ENCODE data around the gene NRARP. TPM values are rescaled to one million over a fixed set of nuclear protein-coding genes. Genes with fewer than 3 reads are reported as not detected.

NRARP gene
- total RNA-seq, 2 experiments from 2014 or later = 3.3 to 4.4 TPM

GRCh38 chr9:137278061-137278701, 23.9 kb downstream of the NRARP start:
- CTCF ChIA-PET = interaction anchor here (1.9 kb wide), 1 partner anchor 145 kb away, joined by 4 read pairs; the partner anchor contains the start of genes EXD3 and NOXA1
- H3K27ac Mint-ChIP-seq = no peak overlapping the region

GRCh38 chr9:137277329-137278041, 24.6 kb downstream of the NRARP start, which contains the start of gene TOR4A:
TOR4A (plus strand) TSS chr9:137277726; CDS start chr9:137278690, 964 bp downstream.
- H3K27me3 Mint-ChIP-seq = peaks cover 8% of the 10 kb centered on the region
- ATAC-seq (peak; percentile 77), DNase-seq (peak; percentile 72)
- H3K4me3 Mint-ChIP-seq = peak within 1 kb of the TSS; percentile 72
- peaks cover 7% of the 10 kb centered on the region for H3K36me3 Mint-ChIP-seq (ENCODE audit: low read depth)
- TF ChIP-seq, protein P1, sequence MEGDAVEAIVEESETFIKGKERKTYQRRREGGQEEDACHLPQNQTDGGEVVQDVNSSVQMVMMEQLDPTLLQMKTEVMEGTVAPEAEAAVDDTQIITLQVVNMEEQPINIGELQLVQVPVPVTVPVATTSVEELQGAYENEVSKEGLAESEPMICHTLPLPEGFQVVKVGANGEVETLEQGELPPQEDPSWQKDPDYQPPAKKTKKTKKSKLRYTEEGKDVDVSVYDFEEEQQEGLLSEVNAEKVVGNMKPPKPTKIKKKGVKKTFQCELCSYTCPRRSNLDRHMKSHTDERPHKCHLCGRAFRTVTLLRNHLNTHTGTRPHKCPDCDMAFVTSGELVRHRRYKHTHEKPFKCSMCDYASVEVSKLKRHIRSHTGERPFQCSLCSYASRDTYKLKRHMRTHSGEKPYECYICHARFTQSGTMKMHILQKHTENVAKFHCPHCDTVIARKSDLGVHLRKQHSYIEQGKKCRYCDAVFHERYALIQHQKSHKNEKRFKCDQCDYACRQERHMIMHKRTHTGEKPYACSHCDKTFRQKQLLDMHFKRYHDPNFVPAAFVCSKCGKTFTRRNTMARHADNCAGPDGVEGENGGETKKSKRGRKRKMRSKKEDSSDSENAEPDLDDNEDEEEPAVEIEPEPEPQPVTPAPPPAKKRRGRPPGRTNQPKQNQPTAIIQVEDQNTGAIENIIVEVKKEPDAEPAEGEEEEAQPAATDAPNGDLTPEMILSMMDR (IDR thresholded peaks at IDR 0.05) = no peak
- intact Hi-C loops (cut with micrococcal nuclease) = no loop called here
- ChIA-PET CTCF (interaction anchor here (1.9 kb wide), 1 partner anchor 146 kb away, joined by 4 read pairs; the partner anchor contains the start of genes EXD3 and NOXA1), POLR2A (interaction anchor here (0.8 to 1.6 kb wide), 5 partner anchors 9 to 35 kb away, joined by 3 to 7 read pairs (median 3); partner anchors contain the start of gene NRARP)
- H3K27ac Mint-ChIP-seq = peak within 1 kb of the TSS; percentile 55
- peaks cover 11% of the 10 kb centered on the region for H3K4me1 Mint-ChIP-seq (ENCODE audit: low read depth)
- H3K9me3 Mint-ChIP-seq = no peaks in the 10 kb centered on the region

More at GRCh38 chr9:137278061-137278701, 23.9 kb downstream of the NRARP start:
- POLR2A ChIA-PET = interaction anchor here (1.0 to 1.6 kb wide), 3 partner anchors 12 to 36 kb away, joined by 3 to 7 read pairs (median 5); partner anchors contain the start of gene NRARP
- TF ChIP-seq, protein P1 (IDR thresholded peaks at IDR 0.05) = no peak
- Mint-ChIP-seq H3K4me1 (ENCODE audit: low read depth) (peaks cover 11% of the 10 kb centered on the region), H3K27me3 (peaks cover 9% of the 10 kb centered on the region), H3K4me3 (peak overlapping the region; percentile 72), H3K9me3 (no peaks in the 10 kb centered on the region), H3K36me3 (ENCODE audit: low read depth) (peaks cover 7% of the 10 kb centered on the region)
- peak; percentile 5 for ATAC-seq
- DNase-seq = no peak
- intact Hi-C loops (cut with micrococcal nuclease) = no loop called here

DNA sequence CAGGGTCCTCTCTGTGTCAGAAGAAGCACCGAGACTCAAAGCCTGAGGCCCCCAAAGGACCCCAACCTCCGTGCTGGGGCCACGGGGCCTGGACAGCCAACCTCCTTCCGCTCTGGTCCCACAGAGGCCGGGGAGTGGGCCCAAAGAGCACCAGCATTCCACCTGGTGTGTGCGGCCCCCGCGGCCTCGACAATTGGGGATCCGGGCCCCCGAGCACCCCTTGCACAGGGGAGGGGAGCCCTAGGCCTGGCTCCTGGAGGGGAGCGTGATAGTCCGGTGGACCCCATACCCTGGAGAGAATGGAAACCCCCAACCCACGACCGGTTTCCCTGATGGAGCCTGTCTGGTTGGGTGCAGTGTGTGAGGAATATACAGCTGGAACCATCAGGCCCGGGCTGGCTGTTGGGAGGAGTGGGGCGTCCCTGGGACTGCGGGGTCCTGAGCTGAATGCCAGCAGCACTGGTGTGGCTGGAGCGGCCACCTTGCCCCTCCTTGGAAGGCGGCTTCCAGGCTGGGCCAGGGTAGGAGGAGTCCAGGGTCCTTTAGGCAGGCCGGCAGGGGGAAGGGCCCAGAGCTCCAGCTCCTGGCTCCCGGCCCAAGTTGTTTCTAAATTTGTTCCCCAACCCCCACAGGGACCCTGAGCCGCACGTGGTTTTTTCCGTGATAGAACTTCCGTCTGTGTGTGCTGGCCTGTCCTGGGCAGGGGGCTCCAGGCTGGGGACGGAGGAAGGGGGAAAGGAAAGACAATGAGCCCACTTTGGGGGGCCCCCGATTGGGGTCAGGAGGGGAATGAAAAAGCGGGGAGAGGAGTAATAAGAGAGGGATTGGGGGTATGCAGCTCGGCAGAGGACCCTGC, 25.4 kb downstream of the NRARP start:
- peaks cover 3% of the 10 kb centered on the region for H3K27me3 Mint-ChIP-seq
- ATAC-seq (peak; percentile 21), DNase-seq (no peak)
- H3K36me3 Mint-ChIP-seq (ENCODE audit: low read depth) = peaks cover 7% of the 10 kb centered on the region
- intact Hi-C loops (cut with micrococcal nuclease) = no loop called here
- H3K4me3 Mint-ChIP-seq = peak overlapping the region; percentile 72
- TF ChIP-seq, protein P1 (IDR thresholded peaks at IDR 0.05) = no peak
- CTCF ChIA-PET = interaction anchor here (1.9 kb wide), 1 partner anchor 146 kb away, joined by 4 read pairs; the partner anchor contains the start of genes EXD3 and NOXA1
- H3K4me1 Mint-ChIP-seq (ENCODE audit: low read depth) = peaks cover 11% of the 10 kb centered on the region
- POLR2A ChIA-PET = interaction anchor here (0.6 to 1.6 kb wide), 8 partner anchors 10 to 282 kb away, joined by 3 to 7 read pairs (median 3); partner anchors contain the start of gene NRARP
- H3K27ac Mint-ChIP-seq = peak overlapping the region; percentile 55
- no peaks in the 10 kb centered on the region for H3K9me3 Mint-ChIP-seq

GRCh38 chr9:137275588-137276472, 26.2 kb downstream of the NRARP start:
- intact Hi-C loops (cut with micrococcal nuclease) = no loop called here

More at GRCh38 chr9:137275588-137276472, 26.2 kb downstream of the NRARP start:
- ATAC-seq (no peak), DNase-seq (no peak)
- ChIA-PET POLR2A (interaction anchor here (1.0 to 1.6 kb wide), 3 partner anchors 11 to 103 kb away, joined by 3 read pairs; no protein-coding TSS in a partner anchor), CTCF (interaction anchor here (1.9 kb wide), 1 partner anchor 147 kb away, joined by 4 read pairs; the partner anchor contains the start of genes EXD3 and NOXA1)
- peaks cover 14% of the 10 kb centered on the region for H3K36me3 Mint-ChIP-seq (ENCODE audit: low read depth)
- no peak overlapping the region for H3K27ac Mint-ChIP-seq
- peaks cover 18% of the 10 kb centered on the region for H3K4me1 Mint-ChIP-seq (ENCODE audit: low read depth)
- H3K9me3 Mint-ChIP-seq = no peaks in the 10 kb centered on the region
- H3K27me3 Mint-ChIP-seq = peaks cover 3% of the 10 kb centered on the region
- TF ChIP-seq, protein P1 (IDR thresholded peaks at IDR 0.05) = no peak
- H3K4me3 Mint-ChIP-seq = no peak overlapping the region

Measured in activated CD8-positive, alpha-beta T cell treated with anti-CD3 and anti-CD28 coated beads for 36 hours (primary cell).